Mucosa of descending colon (tissue), 3 donors: ENCODE data around the gene POLR2F. TPM values are rescaled to one million over a fixed set of nuclear protein-coding genes. Genes with fewer than 3 reads are reported as not detected.

ENCODE experiments used
- ATAC-seq: fragments of 200-7000 bp; cut with Tn5 transposase; one replicate; pipeline ENCODE4 v1.9.1; 2020; ENCODE audit warnings: mild to moderate bottlenecking, moderate library complexity
- DNase-seq, 3 donors: peaks; one replicate each; pipeline ENCODE4 v3.0.0-alpha.2; 2020
- H3K36me3 ChIP-seq: fragments of 200-600 bp; one replicate; pipeline ENCODE4 v1.8.0; 2021; ENCODE audit warnings: low read depth, mild to moderate bottlenecking
- H3K4me1 ChIP-seq: fragments of 200-600 bp; one replicate; pipeline ENCODE4 v1.8.0; 2021; ENCODE audit warnings: low read depth, mild to moderate bottlenecking
- H3K4me3 ChIP-seq: fragments of 200-600 bp; one replicate; pipeline ENCODE4 v1.8.0; 2021; ENCODE audit warnings: mild to moderate bottlenecking
- H3K9me3 ChIP-seq: fragments of 200-600 bp; one replicate; pipeline ENCODE4 v1.8.0; 2021; ENCODE audit warnings: mild to moderate bottlenecking
- CTCF ChIP-seq: fragments of 200-600 bp; IDR thresholded peaks from one replicate; pipeline ENCODE4 v1.8.0; 2022; ENCODE audit warnings: antibody characterized with exemption, mild to moderate bottlenecking
- intact Hi-C, 2 donors: fragments of 100-400 bp; cut with DNase I in 1 of 2; cut with micrococcal nuclease in 1 of 2; formaldehyde crosslinking; loops; one replicate each; pipeline versions ENCODE4 v1.11.0 to v1.11.1; 2022; cut with DNase I, micrococcal nuclease
- total RNA-seq, 3 donors: library from RNA; stranded (reverse); fragmentation: NEBNext Ultra II Directional in 2 of 3; extraction: Animal tissue kit (Norgen Biotek cat#: 25700) in 2 of 3; gene quantifications; one replicate each; pipeline versions ENCODE4 v1.2.1 to v1.2.4, GENCODE V29; 2021 to 2023
- donor health status: DM: no; HTN: no; CAD: no; lungs with moderate emphysema.
- donor health status: DM: no; HTN: no; CAD: no.
- donor health status: DM: no; HTN: yes; CAD: no.

Gene POLR2F
- total RNA-seq, 3 donors from 2014 or later, result 54.4 to 69.3 (median 61.3) TPM

GRCh38 chr22:37979782-37980181 is 26.3 kb downstream of the POLR2F start:
- no peak for ATAC-seq
- DNase-seq, result no peak
- intact Hi-C loops, result no loop called here
- Histone ChIP-seq H3K4me1 (peaks cover 2% of the 10 kb centered on the region), H3K4me3 (no peak overlapping the region), H3K9me3 (no peaks in the 10 kb centered on the region), H3K36me3 (no peaks in the 10 kb centered on the region)
- no peak for TF ChIP-seq CTCF

- DNase-seq (peak in 2 of 3 donors; percentile 49 to 57), ATAC-seq (peak; percentile 88)
- no peak for TF ChIP-seq CTCF
- intact Hi-C loops, result no loop called here
- Histone ChIP-seq H3K9me3 (no peaks in the 10 kb centered on the region), H3K36me3 (no peaks in the 10 kb centered on the region), H3K4me3 (no peak overlapping the region), H3K4me1 (peaks cover 2% of the 10 kb centered on the region)
These were observed 27.9 kb downstream of the POLR2F start for GRCh38 chr22:37981282-37982011.

GRCh38 chr22:37982151-37982785 is 28.8 kb downstream of the POLR2F start:
- intact Hi-C loops, result no loop called here
- DNase-seq (no peak), ATAC-seq (no peak)
- Histone ChIP-seq H3K4me3 (no peak overlapping the region), H3K36me3 (no peaks in the 10 kb centered on the region), H3K4me1 (peaks cover 2% of the 10 kb centered on the region), H3K9me3 (no peaks in the 10 kb centered on the region)
- no peak for TF ChIP-seq CTCF

GRCh38 chr22:37982938-37983859 is 29.7 kb downstream of the POLR2F start:
- Histone ChIP-seq H3K36me3 (no peaks in the 10 kb centered on the region), H3K4me3 (no peak overlapping the region), H3K9me3 (no peaks in the 10 kb centered on the region), H3K4me1 (peaks cover 2% of the 10 kb centered on the region)
- no peak for TF ChIP-seq CTCF
- intact Hi-C loops, result no loop called here
- DNase-seq, result no peak
- no peak for ATAC-seq

- ATAC-seq (no peak), DNase-seq (no peak)
- H3K4me3 ChIP-seq, result no peak within 1 kb of the TSS
- peaks cover 2% of the 10 kb centered on the region for H3K4me1 ChIP-seq
- intact Hi-C loops, result no loop called here
- TF ChIP-seq CTCF, result no peak
- H3K36me3 ChIP-seq, result no peaks in the 10 kb centered on the region
- H3K9me3 ChIP-seq, result no peaks in the 10 kb centered on the region
These were observed 30.6 kb downstream of the POLR2F start, which contains the start of gene SOX10 for GRCh38 chr22:37983860-37984791. Gene SOX10 (minus strand): TSS chr22:37984555. CDS start chr22:37983784, 771 bp downstream.
